Measurements from ENCODE around the gene VCX2.
"Not testable (repeated sequence)": the region's sequence is repeated elsewhere in the genome, so short reads cannot be mapped to it uniquely, and the experiment has no call there.

Gene VCX2

GRCh38 chrX:8126648-8127047 is 44.4 kb downstream of the VCX2 start:
- H3K36me3 Mint-ChIP-seq (ENCODE audit: low read depth), result peaks cover 5% of the 10 kb centered on the region
- H3K27ac Mint-ChIP-seq, result no peak overlapping the region
- no peaks in the 10 kb centered on the region for H3K27me3 Mint-ChIP-seq (ENCODE audit: low read depth, poor library complexity)
- TF ChIP-seq CTCF (IDR thresholded peaks at IDR 0.05), result no peak
- H3K4me1 Mint-ChIP-seq, result peaks cover 15% of the 10 kb centered on the region
- H3K9me3 Mint-ChIP-seq, result peaks cover 8% of the 10 kb centered on the region
- H3K4me3 Mint-ChIP-seq, result no peak overlapping the region
- no peak for DNase-seq

DNA sequence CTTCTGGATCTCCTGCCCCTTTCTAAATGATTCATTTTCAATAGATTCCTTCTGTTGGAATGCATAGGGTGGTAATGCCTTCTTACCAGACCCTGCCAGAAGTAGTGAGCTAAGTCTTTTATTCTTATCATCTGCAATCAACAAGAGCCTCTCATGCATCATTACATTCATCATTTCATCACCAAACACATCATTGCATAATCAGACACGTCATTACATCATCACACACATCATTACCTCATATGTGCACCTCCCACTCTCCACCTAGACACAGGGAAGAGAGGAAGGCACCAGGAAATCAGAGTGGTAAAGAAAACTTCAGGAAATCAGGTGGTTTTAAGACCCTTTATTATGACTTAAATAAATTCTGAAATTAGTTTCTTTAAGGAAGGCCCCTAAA is 45.0 kb downstream of the VCX2 start:
- Mint-ChIP-seq H3K27ac (no peak overlapping the region), H3K36me3 (ENCODE audit: low read depth) (peaks cover 5% of the 10 kb centered on the region), H3K4me3 (no peak overlapping the region), H3K27me3 (ENCODE audit: low read depth, poor library complexity) (no peaks in the 10 kb centered on the region), H3K4me1 (peaks cover 15% of the 10 kb centered on the region), H3K9me3 (peaks cover 7% of the 10 kb centered on the region)
- no peak for TF ChIP-seq CTCF (IDR thresholded peaks at IDR 0.05)
- no peak for DNase-seq

DNA sequence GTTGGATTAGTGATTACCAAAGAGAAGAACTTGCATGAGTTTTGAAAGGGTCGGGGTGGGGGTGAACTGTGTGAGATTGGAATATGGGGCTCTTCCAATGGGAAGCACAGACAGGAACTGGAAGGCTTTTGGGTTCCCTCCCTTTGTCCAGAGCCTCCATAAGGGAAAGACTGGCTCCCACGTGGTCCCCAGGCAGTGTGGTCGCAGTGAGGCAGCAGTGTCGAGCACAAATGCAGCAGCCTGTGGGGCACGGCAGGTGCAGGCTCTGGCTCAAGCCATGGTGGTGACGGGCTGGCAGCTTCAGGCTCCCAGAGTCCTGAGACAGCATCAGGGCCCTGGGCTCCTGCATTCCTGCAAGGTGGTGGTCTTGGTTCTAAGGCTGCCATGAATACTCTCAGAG is 45.5 kb downstream of the VCX2 start:
- peaks cover 15% of the 10 kb centered on the region for H3K4me1 Mint-ChIP-seq
- DNase-seq, result no peak
- no peak overlapping the region for H3K27ac Mint-ChIP-seq
- H3K27me3 Mint-ChIP-seq (ENCODE audit: low read depth, poor library complexity), result no peaks in the 10 kb centered on the region
- H3K36me3 Mint-ChIP-seq (ENCODE audit: low read depth), result peaks cover 5% of the 10 kb centered on the region
- H3K9me3 Mint-ChIP-seq, result peaks cover 5% of the 10 kb centered on the region
- no peak for TF ChIP-seq CTCF (IDR thresholded peaks at IDR 0.05)
- no peak overlapping the region for H3K4me3 Mint-ChIP-seq

DNA sequence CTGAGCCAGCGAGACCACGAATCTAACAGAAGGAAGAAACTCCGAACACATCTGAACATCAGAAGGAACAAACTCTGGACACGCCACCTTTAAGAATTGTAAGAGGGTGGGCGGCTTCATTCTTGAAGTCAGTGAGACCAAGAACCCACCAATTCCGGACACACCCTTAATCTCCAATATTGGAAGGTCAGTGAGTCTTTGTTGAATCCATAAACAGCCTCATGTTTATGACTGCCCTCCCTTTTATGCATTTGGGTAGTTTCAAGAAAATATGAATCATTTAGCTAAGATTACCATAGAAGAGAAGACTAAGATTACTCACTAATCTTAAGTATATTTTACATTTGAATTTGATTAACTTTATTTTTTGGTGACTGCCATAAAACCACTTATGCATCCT is 48.5 kb downstream of the VCX2 start:
- Mint-ChIP-seq H3K27ac (peak overlapping the region; percentile 75), H3K9me3 (peaks cover 8% of the 10 kb centered on the region), H3K4me1 (peaks cover 15% of the 10 kb centered on the region), H3K27me3 (ENCODE audit: low read depth, poor library complexity) (no peaks in the 10 kb centered on the region), H3K4me3 (peak overlapping the region; percentile 37), H3K36me3 (ENCODE audit: low read depth) (no peaks in the 10 kb centered on the region)
- no peak for TF ChIP-seq CTCF (IDR thresholded peaks at IDR 0.05)
- no peak for DNase-seq

DNA sequence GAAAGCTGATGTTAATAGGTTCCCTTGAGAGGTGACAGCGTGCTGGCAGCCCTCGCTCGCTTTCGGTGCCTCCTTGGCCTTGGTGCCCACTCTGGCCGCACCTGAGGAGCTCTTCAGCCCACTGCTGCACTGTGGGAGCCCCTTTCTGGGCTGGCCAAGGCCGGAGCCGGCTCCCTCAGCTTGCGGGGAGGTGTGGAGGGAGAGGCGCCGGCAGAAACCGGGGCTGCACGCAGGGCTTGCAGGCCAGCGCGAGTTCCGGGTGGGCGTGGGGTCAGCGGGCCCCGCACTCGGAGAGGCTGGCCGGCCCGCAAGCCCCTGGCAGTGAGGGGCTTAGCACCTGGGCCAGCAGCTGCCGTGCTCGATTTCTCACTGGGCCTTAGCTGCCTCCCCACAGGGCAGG is 49.7 kb downstream of the VCX2 start:
- H3K4me1 Mint-ChIP-seq, result peaks cover 15% of the 10 kb centered on the region
- DNase-seq; H3K9me3 Mint-ChIP-seq; H3K27me3 Mint-ChIP-seq (ENCODE audit: low read depth, poor library complexity); H3K27ac Mint-ChIP-seq; H3K36me3 Mint-ChIP-seq (ENCODE audit: low read depth); H3K4me3 Mint-ChIP-seq: not testable (repeated sequence)

Data from nephron progenitor cell (in vitro differentiated cells).